IPS DF 6.9 (cell line): ENCODE data around the gene ZDHHC14.
"Not testable (repeated sequence)": the region's sequence is repeated elsewhere in the genome, so short reads cannot be mapped to it uniquely, and the experiment has no call there.

Source experiments
- DNase-seq: peaks from one replicate; pipeline ENCODE4 v3.0.0-alpha.2; 2013; ENCODE audit warnings: low read depth, low spot score
- H3K27ac ChIP-seq: one replicate; pipeline ENCODE4 v1.5.1; 2013; ENCODE audit warnings: low read length, control low read depth
- H3K27me3 ChIP-seq: 2 replicates; pipeline ENCODE4 v1.6.1; 2013; ENCODE audit warnings: mild to moderate bottlenecking, low read length; ENCODE audit not compliant: control insufficient read depth, insufficient read depth
- H3K36me3 ChIP-seq: 2 replicates; pipeline ENCODE4 v1.6.1; 2013; ENCODE audit warnings: low read length; ENCODE audit not compliant: control insufficient read depth, insufficient read depth
- H3K4me1 ChIP-seq: 2 replicates; pipeline ENCODE4 v1.6.1; 2013; ENCODE audit warnings: low read length; ENCODE audit not compliant: control insufficient read depth, insufficient read depth
- H3K4me3 ChIP-seq: 2 replicates; pipeline ENCODE4 v1.5.1; 2013; ENCODE audit warnings: mild to moderate bottlenecking, low read length
- H3K9me3 ChIP-seq: 2 replicates; pipeline ENCODE4 v1.6.1; 2013; ENCODE audit warnings: low read length, inconsistent platforms; ENCODE audit not compliant: control insufficient read depth, insufficient read depth
- WGBS: extraction: QIAGEN DNeasy Blood & Tissue Kit; methylation state at CpG from one replicate; pipeline ENCODE4 v1.1.7; 2013; ENCODE audit warnings: mixed read lengths, missing lambda C conversion rate; ENCODE audit not compliant: insufficient read length, insufficient coverage; 5-methylcytosine and 5-hydroxymethylcytosine counted together

Gene ZDHHC14

DNA sequence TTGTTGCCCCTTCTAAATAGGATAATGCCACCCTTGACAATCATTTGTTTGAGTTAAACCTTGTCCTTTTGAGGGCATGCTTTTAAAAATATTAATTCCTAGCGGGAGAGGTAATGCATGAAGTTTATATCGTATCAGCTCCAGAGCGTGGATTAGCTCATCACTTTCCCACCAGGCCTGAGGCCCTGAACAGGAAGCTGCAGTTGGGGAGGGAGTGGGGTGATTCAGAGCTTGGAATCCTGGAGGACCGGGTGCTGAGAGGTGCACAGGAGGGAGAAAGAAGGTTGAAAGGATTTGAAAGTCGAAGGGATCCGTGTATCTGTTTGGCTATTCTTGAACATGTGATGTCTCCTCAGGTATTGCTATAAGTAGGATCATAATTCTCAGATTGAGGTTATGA lies 25.0 kb downstream of the ZDHHC14 start:
- Histone ChIP-seq H3K4me3 (no peak overlapping the region), H3K9me3 (no peaks in the 10 kb centered on the region), H3K36me3 (no peaks in the 10 kb centered on the region), H3K4me1 (peaks cover 5% of the 10 kb centered on the region), H3K27me3 (no peaks in the 10 kb centered on the region), H3K27ac (no peak overlapping the region)
- no CpG with 5 or more reads among the region's 6 CpGs for WGBS
- DNase-seq: no peak

- Histone ChIP-seq H3K27ac (no peak overlapping the region), H3K36me3 (no peaks in the 10 kb centered on the region), H3K4me1 (peaks cover 5% of the 10 kb centered on the region), H3K9me3 (no peaks in the 10 kb centered on the region), H3K4me3 (no peak overlapping the region), H3K27me3 (no peaks in the 10 kb centered on the region)
- WGBS: no CpG with 5 or more reads among the region's 7 CpGs
- DNase-seq: no peak
Observed at GRCh38 chr6:157406661-157407060, 25.7 kb downstream of the ZDHHC14 start.

GRCh38 chr6:157407646-157408045 lies 26.7 kb downstream of the ZDHHC14 start:
- Histone ChIP-seq H3K27ac (no peak overlapping the region), H3K9me3 (no peaks in the 10 kb centered on the region), H3K27me3 (no peaks in the 10 kb centered on the region), H3K4me1 (peaks cover 5% of the 10 kb centered on the region), H3K36me3 (no peaks in the 10 kb centered on the region), H3K4me3 (no peak overlapping the region)
- no peak for DNase-seq
- no CpG with 5 or more reads among the region's 3 CpGs for WGBS

DNA sequence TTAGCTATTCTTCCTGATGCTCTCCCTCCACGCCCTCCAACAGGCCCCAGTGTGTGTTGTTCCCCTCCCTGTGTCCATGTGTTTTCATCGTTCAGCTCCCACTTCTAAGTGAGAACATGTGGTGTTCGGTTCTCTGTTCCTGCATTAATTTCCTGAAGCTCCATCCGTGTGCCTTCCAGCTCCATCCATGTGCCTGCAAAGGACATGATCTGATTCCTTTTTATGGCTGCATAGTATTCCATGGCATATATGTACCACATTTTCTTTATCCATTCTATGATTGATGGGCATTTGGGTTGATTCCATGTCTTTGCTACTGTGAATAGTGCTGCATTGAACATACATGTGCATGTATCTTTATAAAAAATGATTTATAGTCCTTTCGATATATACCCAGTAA lies 27.4 kb downstream of the ZDHHC14 start:
- H3K4me1 ChIP-seq, H3K4me3 ChIP-seq, H3K27me3 ChIP-seq, H3K27ac ChIP-seq, DNase-seq, H3K9me3 ChIP-seq, H3K36me3 ChIP-seq: not testable (repeated sequence)
- WGBS: no CpG with 5 or more reads among the region's 5 CpGs

GRCh38 chr6:157410045-157410444 lies 29.1 kb downstream of the ZDHHC14 start:
- Histone ChIP-seq H3K4me3 (no peak overlapping the region), H3K4me1 (peaks cover 2% of the 10 kb centered on the region), H3K9me3 (no peaks in the 10 kb centered on the region), H3K36me3 (no peaks in the 10 kb centered on the region), H3K27ac (no peak overlapping the region), H3K27me3 (no peaks in the 10 kb centered on the region)
- no peak for DNase-seq
- no CpG with 5 or more reads among the region's 5 CpGs for WGBS

GRCh38 chr6:157411368-157411767 lies 30.4 kb downstream of the ZDHHC14 start:
- Histone ChIP-seq H3K27ac (no peak overlapping the region), H3K9me3 (no peaks in the 10 kb centered on the region), H3K4me3 (no peak overlapping the region), H3K4me1 (peaks cover 2% of the 10 kb centered on the region), H3K36me3 (no peaks in the 10 kb centered on the region), H3K27me3 (no peaks in the 10 kb centered on the region)
- DNase-seq: no peak
- WGBS: no CpG with 5 or more reads among the region's 1 CpG

DNA sequence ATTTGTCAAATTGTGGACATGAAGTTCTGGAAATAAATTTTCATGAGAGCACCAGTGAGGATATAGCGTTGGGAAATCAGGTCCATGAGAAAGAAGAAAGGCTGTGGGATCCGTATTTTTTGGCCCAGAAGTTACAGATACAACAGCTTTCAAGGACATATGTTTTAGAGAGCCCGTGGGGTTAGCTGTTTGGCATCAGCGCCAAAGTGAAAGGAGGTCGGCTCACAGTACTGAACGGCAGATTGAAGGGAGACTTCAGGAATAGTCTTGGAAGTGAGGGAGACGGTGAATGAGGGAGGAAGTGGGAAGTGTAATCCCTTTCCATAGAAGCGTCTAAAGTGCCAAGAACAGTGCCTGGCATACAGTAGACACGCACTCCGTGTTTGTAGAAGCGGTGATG lies 31.8 kb downstream of the ZDHHC14 start:
- no peaks in the 10 kb centered on the region for H3K36me3 ChIP-seq
- no peaks in the 10 kb centered on the region for H3K9me3 ChIP-seq
- H3K27ac ChIP-seq: no peak overlapping the region
- no CpG with 5 or more reads among the region's 11 CpGs for WGBS
- H3K27me3 ChIP-seq: no peaks in the 10 kb centered on the region
- no peaks in the 10 kb centered on the region for H3K4me1 ChIP-seq
- no peak overlapping the region for H3K4me3 ChIP-seq
- no peak for DNase-seq

- DNase-seq: no peak
- H3K4me1 ChIP-seq: no peaks in the 10 kb centered on the region
- no CpG with 5 or more reads among the region's 8 CpGs for whole genome bisulfite sequencing
- H3K4me3 ChIP-seq: no peak overlapping the region
- no peaks in the 10 kb centered on the region for H3K27me3 ChIP-seq
- no peak overlapping the region for H3K27ac ChIP-seq
- no peaks in the 10 kb centered on the region for H3K36me3 ChIP-seq
- H3K9me3 ChIP-seq: no peaks in the 10 kb centered on the region
Observed at GRCh38 chr6:157420497-157420896, 39.5 kb downstream of the ZDHHC14 start.

DNA sequence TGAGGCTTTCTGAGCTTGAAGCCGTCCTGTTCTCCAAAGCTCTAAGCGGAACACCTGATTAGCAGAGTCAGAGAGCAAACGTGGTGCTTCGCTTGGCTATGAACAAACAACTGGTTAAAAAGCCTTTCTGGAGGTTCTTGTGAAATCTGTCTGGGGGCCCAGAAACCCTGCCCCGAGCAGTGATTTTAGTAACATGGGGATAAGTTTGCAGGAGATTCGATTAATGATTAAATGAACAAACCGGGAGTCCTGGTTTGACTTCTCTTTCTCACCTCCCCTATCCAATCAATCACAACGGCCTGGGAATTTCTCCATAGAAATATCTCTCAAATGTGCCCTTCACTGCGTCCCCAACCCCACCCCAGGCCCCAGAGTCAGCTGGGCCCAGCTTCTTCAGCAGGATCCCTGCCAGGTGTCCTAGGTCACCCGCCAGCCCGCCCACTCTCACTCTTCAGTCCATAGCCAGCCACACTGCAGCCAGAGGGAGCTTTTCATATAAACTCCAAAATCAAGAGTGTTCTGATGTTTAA lies 43.6 kb downstream of the ZDHHC14 start:
- peaks cover 2% of the 10 kb centered on the region; the same call in 1 of the 2 replicates for H3K4me1 ChIP-seq
- no peak overlapping the region for H3K4me3 ChIP-seq
- no peaks in the 10 kb centered on the region for H3K9me3 ChIP-seq
- no CpG with 5 or more reads among the region's 11 CpGs for WGBS
- H3K27ac ChIP-seq: no peak overlapping the region
- no peaks in the 10 kb centered on the region for H3K36me3 ChIP-seq
- H3K27me3 ChIP-seq: no peaks in the 10 kb centered on the region
- DNase-seq: no peak

DNA sequence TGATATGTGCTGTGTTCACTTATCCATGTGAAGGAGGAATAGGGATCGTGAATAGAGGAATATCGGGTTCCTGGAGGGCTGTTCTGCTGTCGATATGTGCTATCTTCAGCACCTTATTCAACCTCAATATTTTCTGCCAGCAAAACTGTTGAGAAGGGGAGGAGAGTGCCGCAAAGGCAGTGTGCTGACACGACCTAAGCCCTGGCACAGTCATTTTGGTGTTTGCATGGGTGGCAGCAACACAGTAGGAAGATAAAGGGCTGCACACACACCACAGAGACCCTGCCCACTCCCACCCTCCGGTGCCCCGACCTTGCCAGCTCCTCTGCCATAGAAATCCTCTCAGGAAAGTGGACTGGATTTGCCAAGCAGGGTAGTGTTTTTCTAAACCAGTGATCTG lies 47.0 kb downstream of the ZDHHC14 start:
- no peaks in the 10 kb centered on the region for H3K36me3 ChIP-seq
- peaks cover 2% of the 10 kb centered on the region; the same call in 1 of the 2 replicates for H3K4me1 ChIP-seq
- no peaks in the 10 kb centered on the region for H3K27me3 ChIP-seq
- H3K9me3 ChIP-seq: no peaks in the 10 kb centered on the region
- WGBS: no CpG with 5 or more reads among the region's 7 CpGs
- no peak overlapping the region for H3K27ac ChIP-seq
- no peak overlapping the region for H3K4me3 ChIP-seq
- DNase-seq: no peak

GRCh38 chr6:157428427-157429202 lies 47.6 kb downstream of the ZDHHC14 start:
- H3K36me3 ChIP-seq: no peaks in the 10 kb centered on the region
- H3K9me3 ChIP-seq: no peaks in the 10 kb centered on the region
- WGBS: no CpG with 5 or more reads among the region's 21 CpGs
- H3K4me3 ChIP-seq: no peak overlapping the region
- no peak for DNase-seq
- H3K27ac ChIP-seq: no peak overlapping the region
- peaks cover 2% of the 10 kb centered on the region; the same call in 1 of the 2 replicates for H3K4me1 ChIP-seq
- H3K27me3 ChIP-seq: no peaks in the 10 kb centered on the region
